Coronary artery (tissue), 2 donors: Measurements from ENCODE around the gene SMIM1.

Experiments
- DNase-seq: peaks from one replicate; pipeline ENCODE4 v3.0.0-alpha.2; 2017; ENCODE audit warnings: low spot score
- H3K27ac ChIP-seq, 2 donors: fragments of 200-600 bp; sonication (generic); one replicate each; pipeline ENCODE4 v1.5.1; 2016 to 2019
- H3K4me3 ChIP-seq: fragments of 200-600 bp; sonication (generic); 2 replicates; pipeline ENCODE4 v1.5.1; 2016; ENCODE audit warnings: mild to moderate bottlenecking, moderate library complexity
- CTCF ChIP-seq: fragments of 200-600 bp; sonication (generic); IDR thresholded peaks from one replicate; pipeline ENCODE4 v1.5.1; 2019; ENCODE audit warnings: antibody characterized with exemption

Gene SMIM1

GRCh38 chr1:3779912-3780416, 7.4 kb downstream of the SMIM1 start:
- H3K4me3 ChIP-seq: no peak overlapping the region
- DNase-seq: no peak
- H3K27ac ChIP-seq: no peak overlapping the region
- no peak for TF ChIP-seq CTCF

- TF ChIP-seq CTCF: no peak
- Histone ChIP-seq H3K27ac (no peak overlapping the region), H3K4me3 (no peak overlapping the region)
- DNase-seq: no peak
Measured at GRCh38 chr1:3780901-3781300, 8.4 kb downstream of the SMIM1 start.

- no peak for TF ChIP-seq CTCF
- no peak overlapping the region for H3K4me3 ChIP-seq
- DNase-seq: no peak
- H3K27ac ChIP-seq: no peak overlapping the region
Measured at GRCh38 chr1:3783651-3784474, 11.3 kb downstream of the SMIM1 start.

- DNase-seq: no peak
- Histone ChIP-seq H3K27ac (no peak overlapping the region), H3K4me3 (no peak overlapping the region)
- TF ChIP-seq CTCF: no peak
Measured at GRCh38 chr1:3785045-3785444, 12.5 kb downstream of the SMIM1 start.

- H3K27ac ChIP-seq: no peak overlapping the region
- TF ChIP-seq CTCF: no peak
- H3K4me3 ChIP-seq: no peak overlapping the region
- no peak for DNase-seq
Measured at GRCh38 chr1:3785456-3786157, 13.1 kb downstream of the SMIM1 start.

GRCh38 chr1:3786468-3787348, 14.2 kb downstream of the SMIM1 start:
- Histone ChIP-seq H3K27ac (no peak overlapping the region), H3K4me3 (no peak overlapping the region)
- no peak for DNase-seq
- no peak for TF ChIP-seq CTCF
